GM19438 (cell line): ENCODE data around the gene KATNBL1.

ENCODE experiments used
- ATAC-seq: cut with Tn5 transposase; IDR thresholded peaks from one replicate; pipeline ENCODE4 v1.9.1; 2021; ENCODE audit warnings: low read depth; ENCODE audit not compliant: unreplicated experiment

The KATNBL1 gene

DNA sequence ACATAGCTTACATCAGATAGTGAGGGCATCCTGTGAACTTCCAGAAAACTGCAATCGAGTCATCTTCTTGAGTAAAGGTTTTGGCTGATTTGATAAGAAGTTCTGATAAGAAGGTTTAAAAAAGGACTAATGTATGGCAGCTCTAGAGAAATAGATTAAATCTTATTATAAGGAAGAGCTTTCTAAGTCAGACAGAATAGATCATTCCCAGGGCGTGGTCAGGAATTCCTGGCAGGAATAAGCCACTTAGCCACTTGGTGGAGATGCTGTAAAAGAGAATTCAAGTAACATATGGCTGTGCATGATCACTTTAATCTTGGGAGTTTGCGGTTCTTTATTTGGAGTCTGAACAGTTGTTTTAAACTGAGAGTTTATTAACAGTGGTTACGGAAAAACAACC lies 90.6 kb downstream of the KATNBL1 start:
- no peak for ATAC-seq

DNA sequence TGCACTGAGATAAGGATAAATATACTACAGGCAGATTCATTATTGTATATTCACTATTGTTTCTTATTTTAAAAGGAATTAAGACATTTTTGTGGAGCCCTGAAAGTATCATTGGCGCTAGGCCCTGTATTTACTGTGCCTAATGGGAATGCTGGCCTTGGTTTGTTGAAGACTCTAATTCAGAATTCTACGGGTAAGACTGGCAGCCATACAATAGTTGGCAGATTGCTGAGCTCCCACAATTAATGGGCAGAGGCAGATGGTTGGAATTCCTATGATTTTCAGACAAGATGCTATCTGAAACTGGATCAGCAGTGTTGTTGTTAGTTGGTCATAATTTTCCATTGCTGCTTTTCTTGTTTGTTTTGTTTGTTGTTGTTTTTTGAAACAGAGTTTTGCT lies 93.3 kb downstream of the KATNBL1 start:
- ATAC-seq, result no peak

DNA sequence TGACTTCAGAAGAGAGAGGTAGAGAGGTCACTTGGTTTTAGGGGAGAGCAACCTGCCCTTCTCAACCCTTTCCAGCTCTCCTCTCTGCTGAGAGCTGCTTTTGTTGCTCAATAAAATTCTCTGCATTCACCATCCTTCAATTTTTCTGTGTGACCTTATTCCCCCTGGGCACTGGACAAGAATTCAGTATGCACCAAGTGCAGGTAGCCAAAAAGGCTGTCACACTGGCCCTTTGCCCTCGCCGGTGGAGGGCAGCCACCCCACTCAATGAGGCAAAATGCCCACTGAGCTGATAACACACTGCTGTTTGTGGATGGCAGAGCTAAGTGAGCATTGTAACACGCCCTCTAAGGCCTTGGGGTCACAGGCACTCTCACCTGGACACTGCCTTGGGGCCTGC lies 95.2 kb downstream of the KATNBL1 start:
- ATAC-seq, result no peak

DNA sequence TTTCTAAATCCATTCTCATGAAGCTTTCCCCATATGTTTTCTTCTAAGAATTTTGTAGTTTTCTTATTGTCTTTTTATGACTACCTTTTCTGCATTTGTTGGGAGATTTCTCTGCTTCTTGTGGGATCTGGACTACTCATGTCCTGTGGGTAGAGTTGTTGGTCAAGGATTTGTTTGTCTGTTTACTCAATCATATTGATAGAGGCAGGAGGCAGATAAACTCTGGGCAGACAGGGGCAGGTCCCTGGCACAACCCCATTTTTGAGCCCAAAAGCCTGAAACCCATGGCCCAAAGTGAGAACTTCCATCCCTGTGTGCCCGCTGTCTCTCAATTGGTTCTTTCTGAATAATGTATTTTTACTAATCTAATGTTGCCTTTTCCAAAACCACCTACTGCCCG lies 95.7 kb downstream of the KATNBL1 start:
- ATAC-seq, result no peak

DNA sequence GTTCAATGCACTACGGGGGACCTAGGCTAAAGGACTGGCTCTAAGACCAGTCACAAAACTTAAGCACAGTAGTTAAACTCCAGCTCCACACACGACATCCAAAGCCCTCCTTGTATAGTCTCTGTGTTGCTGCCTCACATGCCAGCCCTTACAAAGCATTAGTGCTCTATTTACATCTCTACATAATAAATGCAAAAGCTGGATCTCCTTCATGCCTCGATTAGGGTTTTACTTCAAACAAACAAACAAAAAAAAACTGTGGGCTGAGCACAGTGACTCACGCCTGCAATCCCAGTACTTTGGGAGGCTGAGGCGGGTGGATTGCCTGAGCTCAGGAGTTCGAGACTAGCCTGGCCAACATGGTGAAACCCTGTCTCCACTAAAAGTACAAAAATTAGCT lies 98.4 kb downstream of the KATNBL1 start:
- ATAC-seq, result no peak

DNA sequence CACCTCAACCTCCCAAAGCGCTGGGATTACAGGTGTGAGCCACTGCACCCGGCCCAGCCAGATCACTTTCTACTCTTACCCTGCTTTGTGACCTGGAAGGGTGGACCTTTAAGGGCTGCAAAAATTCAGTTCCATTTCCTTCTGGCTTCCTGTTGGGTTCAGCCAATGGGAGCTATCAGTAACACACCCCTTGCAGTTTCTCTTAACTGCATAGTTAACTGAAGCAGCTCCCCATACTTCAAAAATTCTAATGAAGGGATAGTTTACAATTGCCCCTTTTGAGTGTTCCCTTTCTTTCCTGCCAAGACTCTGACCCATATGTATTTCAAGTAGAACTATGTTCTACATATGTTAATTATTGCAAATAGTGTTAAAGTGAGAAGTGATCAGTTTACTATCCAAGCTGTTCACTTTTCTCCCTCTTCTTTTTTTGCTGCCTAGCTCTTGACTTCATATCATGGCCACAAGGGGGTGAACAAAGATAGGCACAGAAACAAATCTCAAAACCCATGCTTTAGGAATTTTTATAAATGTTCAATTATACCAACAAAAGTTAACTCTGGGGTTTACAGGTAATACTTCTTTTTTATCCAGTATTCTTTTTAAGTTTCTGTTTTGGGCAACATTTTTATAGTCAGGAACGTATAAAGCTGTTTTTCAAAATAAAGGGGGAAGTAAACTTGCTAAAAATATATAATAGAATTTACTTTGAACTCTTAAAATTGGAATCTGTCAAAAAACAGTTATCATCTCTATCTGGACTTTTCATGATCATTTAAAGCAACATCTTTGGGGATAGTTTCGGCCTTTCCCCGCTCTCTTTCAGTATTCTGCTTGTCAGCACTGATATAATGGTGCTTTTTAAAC lies 99.9 kb downstream of the KATNBL1 start:
- no peak for ATAC-seq

DNA sequence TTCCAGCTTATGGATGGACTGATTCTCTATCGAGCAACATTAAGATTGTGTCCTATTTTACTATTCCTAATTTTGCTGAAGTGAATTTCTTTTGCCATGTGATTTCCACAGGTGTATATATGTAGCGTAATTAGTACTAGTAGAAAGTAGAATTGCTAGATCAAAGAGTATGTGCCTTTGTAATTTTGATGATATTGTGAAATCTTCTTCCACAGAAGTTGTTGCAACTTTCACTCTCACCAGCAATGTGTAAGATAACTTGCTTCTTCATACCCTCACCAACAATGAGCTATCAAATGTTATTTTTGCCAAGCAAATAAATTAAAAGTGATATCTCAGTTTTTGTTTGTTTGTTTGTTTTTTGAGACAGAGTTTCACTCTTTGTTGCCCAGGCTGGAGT lies 102.6 kb downstream of the KATNBL1 start:
- ATAC-seq, result no peak

DNA sequence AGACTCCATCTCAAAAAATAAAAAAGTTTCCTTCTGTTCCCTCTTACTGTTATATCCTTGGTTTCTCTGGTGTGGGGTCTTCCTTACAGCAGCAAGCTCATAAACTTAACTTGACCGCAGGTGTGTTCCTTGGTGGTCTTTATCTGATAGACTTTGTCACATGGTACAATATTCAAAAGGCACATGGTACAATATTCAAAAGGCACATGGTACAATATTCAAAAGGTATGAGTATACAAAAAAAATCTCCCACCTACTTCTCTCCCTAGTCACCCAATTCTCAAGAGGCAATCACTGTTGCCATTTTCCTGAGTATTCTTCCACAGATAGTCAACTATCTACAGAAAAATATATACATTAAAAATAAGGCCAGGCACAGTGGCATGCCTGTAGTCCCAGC lies 103.5 kb downstream of the KATNBL1 start:
- no peak for ATAC-seq

DNA sequence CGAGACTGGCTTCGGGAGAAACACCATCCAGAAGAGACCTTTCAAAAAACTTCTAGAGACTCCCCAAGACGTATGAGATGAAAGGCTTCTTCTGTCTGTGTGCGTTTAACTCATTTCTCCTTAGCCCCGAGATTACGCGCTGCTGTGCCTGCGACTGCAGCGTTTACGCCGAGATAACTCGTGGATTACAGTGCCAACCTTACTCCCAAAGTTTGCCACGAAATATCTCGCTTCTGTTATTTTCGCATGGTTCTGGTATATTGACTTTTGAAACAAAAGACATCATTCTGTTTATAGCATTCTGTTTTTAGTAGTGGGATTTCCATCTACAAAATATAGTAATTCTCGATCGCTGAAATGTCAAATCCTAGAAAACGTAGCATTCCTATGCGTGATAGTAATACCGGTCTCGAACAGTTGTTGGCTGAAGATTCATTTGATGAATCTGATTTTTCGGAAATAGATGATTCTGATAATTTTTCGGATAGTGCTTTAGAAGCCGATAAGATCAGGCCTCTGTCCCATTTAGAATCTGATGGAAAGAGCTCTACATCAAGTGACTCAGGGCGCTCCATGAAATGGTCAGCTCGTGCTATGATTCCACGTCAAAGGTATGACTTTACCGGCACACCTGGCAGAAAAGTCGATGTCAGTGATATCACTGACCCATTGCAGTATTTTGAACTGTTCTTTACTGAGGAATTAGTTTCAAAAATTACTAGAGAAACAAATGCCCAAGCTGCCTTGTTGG lies 107.5 kb downstream of the KATNBL1 start:
- peak; percentile 28 for ATAC-seq

DNA sequence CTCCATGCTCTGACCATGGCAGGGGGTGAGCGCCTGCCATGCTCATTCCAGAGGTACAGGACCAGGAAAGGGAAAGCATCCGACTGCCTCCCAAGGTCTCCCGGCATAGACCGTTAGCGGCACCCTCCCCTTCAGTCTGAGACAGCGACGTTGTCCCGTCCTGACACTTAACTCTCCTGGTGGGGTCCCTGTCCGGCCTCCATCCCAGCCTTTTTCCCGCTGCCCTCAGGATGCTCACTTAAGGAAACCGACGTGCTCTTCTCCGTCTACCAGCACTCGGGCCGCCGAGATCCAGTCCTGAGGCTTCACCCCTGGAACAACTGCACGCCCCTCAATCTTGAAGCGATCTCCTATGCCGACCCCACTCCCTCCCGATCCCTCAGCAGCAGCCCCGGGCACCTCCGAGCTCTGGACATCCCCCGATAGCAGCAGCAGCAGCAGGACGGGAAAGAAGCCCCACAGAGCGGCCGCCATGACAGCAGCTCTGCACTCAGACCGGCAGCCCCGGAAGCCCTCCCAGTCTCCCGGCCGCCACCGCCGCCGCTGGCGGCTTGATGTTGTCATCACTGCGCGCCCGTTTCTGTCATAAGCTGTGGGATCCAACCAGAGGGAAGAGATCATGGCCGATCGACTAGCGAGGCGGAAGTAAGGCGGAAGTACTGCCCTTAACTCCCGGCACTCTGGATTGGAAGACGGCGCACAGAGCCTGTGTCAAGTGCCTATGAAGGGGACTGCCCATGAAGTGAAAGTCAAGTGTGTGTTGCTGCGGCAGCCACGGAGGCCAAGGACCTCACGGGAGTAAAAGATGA lies 108.3 kb downstream of the KATNBL1 start, which contains the start of the genes EMC7 and PGBD4:
EMC7 (minus strand) TSS at position 497 of the 809 bp plus-strand sequence; CDS start at position 474, 23 bp downstream.
PGBD4 (plus strand) TSS at position 718 of the 809 bp plus-strand sequence. CDS start 449 bp downstream, outside the sequence.
- ATAC-seq, result peak; percentile 97

DNA sequence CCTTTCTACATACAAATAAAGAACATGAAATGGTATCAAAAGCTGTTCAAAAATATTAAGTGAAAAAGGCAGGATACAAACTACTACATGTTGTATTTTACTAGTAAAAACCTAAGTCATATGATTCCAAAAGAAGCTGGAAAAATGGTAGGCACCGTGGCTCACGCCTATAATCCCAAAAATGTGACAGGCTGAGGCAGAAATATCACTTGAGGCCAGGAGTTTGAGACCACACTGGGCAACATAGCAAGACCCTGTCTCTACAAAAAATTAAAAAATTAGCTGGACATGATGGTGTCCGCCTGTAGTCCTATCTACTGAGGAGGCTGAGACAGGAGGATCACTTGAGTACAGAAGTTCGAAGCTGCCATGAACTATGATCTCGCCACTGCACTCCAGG lies 110.0 kb downstream of the KATNBL1 start:
- no peak for ATAC-seq
